ENCODE measurements around the gene HERPUD2. TPM values are rescaled to one million over a fixed set of nuclear protein-coding genes. Genes with fewer than 3 reads are reported as not detected.
"Not testable (repeated sequence)": the region's sequence is repeated elsewhere in the genome, so short reads cannot be mapped to it uniquely, and the experiment has no call there.

The HERPUD2 gene
- polyA plus RNA-seq, 1 of the 3 experiments (the other 2 are of a cell fraction) = 39.2 TPM

DNA sequence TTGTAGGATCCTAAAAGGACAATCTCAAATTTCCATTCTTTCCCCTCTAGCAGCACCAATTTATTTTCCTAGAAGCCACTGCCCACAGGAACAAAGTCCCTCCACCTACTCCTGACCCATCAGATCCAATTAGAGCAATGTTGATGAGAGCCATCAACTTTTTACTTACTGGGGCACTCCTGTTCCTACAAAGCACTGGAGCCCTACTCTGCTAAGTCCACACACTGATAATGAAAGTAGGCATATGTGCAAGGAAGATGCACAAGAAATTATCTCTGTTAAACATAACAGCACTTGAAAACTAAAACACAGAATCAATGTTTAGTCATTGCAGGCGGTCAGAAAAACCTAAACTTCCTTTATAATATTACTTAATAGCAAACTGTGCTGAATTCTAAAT lies 3.6 kb downstream of the HERPUD2 start:
- H3K9me3 ChIP-seq = no peaks in the 10 kb centered on the region
- peaks cover 13 to 27% of the 10 kb centered on the region in 2 experiments for H3K36me3 ChIP-seq (replicated peaks in 1 of 2; ENCODE audit: control insufficient read depth in 1 of 2, insufficient read depth in 2 of 2, low read length in 1 of 2)
- no peak overlapping the region for H3K9ac ChIP-seq
- POLR2A ChIA-PET = no interaction called here
- peaks cover 34% of the 10 kb centered on the region for H4K20me1 ChIP-seq (ENCODE audit: insufficient read depth)
- no peak overlapping the region for H2AFZ ChIP-seq (ENCODE audit: low read depth)
- peak overlapping the region; percentile 98 for H3K4me2 ChIP-seq
- H3K27me3 ChIP-seq (ENCODE audit: insufficient read depth) = no peaks in the 10 kb centered on the region
- TF ChIP-seq, protein P1, sequence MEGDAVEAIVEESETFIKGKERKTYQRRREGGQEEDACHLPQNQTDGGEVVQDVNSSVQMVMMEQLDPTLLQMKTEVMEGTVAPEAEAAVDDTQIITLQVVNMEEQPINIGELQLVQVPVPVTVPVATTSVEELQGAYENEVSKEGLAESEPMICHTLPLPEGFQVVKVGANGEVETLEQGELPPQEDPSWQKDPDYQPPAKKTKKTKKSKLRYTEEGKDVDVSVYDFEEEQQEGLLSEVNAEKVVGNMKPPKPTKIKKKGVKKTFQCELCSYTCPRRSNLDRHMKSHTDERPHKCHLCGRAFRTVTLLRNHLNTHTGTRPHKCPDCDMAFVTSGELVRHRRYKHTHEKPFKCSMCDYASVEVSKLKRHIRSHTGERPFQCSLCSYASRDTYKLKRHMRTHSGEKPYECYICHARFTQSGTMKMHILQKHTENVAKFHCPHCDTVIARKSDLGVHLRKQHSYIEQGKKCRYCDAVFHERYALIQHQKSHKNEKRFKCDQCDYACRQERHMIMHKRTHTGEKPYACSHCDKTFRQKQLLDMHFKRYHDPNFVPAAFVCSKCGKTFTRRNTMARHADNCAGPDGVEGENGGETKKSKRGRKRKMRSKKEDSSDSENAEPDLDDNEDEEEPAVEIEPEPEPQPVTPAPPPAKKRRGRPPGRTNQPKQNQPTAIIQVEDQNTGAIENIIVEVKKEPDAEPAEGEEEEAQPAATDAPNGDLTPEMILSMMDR (IDR thresholded peaks at IDR 0.05) = no peak
- TF ChIP-seq MEF2A (IDR thresholded peaks at IDR 0.05; ENCODE audit: borderline replicate concordance, low read depth) (no peak), RXRA (IDR thresholded peaks at IDR 0.05; ENCODE audit: borderline replicate concordance, low read depth) (no peak), RFX5 (IDR thresholded peaks at IDR 0.05; ENCODE audit: low read length) (no peak), MXI1 (IDR thresholded peaks at IDR 0.05; ENCODE audit: low read depth, low read length) (no peak), CHD2 (IDR thresholded peaks at IDR 0.05; ENCODE audit: low read length, partially characterized antibody) (no peak), EZH2phosphoT487 (IDR thresholded peaks at IDR 0.05; ENCODE audit: borderline replicate concordance, low read depth) (no peak)
- TF ChIP-seq, protein P2, sequence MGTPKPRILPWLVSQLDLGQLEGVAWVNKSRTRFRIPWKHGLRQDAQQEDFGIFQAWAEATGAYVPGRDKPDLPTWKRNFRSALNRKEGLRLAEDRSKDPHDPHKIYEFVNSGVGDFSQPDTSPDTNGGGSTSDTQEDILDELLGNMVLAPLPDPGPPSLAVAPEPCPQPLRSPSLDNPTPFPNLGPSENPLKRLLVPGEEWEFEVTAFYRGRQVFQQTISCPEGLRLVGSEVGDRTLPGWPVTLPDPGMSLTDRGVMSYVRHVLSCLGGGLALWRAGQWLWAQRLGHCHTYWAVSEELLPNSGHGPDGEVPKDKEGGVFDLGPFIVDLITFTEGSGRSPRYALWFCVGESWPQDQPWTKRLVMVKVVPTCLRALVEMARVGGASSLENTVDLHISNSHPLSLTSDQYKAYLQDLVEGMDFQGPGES (IDR thresholded peaks at IDR 0.05; ENCODE audit: low read depth, low read length) = no peak
- TF ChIP-seq, protein P3, sequence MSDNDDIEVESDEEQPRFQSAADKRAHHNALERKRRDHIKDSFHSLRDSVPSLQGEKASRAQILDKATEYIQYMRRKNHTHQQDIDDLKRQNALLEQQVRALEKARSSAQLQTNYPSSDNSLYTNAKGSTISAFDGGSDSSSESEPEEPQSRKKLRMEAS (IDR thresholded peaks at IDR 0.05; ENCODE audit: low read depth) = no peak
- TF ChIP-seq, protein P4, sequence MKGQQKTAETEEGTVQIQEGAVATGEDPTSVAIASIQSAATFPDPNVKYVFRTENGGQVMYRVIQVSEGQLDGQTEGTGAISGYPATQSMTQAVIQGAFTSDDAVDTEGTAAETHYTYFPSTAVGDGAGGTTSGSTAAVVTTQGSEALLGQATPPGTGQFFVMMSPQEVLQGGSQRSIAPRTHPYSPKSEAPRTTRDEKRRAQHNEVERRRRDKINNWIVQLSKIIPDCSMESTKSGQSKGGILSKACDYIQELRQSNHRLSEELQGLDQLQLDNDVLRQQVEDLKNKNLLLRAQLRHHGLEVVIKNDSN (IDR thresholded peaks at IDR 0.05; ENCODE audit: borderline replicate concordance, low read depth) = no peak
- CTCF ChIA-PET = interaction anchor here (1.0 to 1.9 kb wide), 5 partner anchors 18 to 216 kb away, joined by 4 to 6 read pairs (median 4); no protein-coding TSS in a partner anchor
- peak overlapping the region; percentile 13 to 100 for H3K4me3 ChIP-seq (ENCODE audit: low read depth in 2 of 2, low read length in 1 of 2)
- no peak overlapping the region for H3K27ac ChIP-seq (ENCODE audit: low read depth in 2 of 2, low read length in 1 of 2)
- no peaks in the 10 kb centered on the region for H3F3A ChIP-seq (replicated peaks; ENCODE audit: insufficient read depth)
- H3K79me2 ChIP-seq (ENCODE audit: insufficient read depth) = peaks cover 90% of the 10 kb centered on the region
- WGBS (ENCODE audit: low lambda C conversion rate) = 90% methylated on average over 1 of the region's 1 CpG
- peaks cover 5 to 37% of the 10 kb centered on the region in 2 experiments; a peak in 3 of 4 replicates for H3K4me1 ChIP-seq (ENCODE audit: control insufficient read depth in 1 of 2, insufficient read depth in 2 of 2, low read depth in 1 of 2, low read length in 1 of 2)
- DNase-seq = no peak
- no peaks in the 10 kb centered on the region for H3K9me2 ChIP-seq

DNA sequence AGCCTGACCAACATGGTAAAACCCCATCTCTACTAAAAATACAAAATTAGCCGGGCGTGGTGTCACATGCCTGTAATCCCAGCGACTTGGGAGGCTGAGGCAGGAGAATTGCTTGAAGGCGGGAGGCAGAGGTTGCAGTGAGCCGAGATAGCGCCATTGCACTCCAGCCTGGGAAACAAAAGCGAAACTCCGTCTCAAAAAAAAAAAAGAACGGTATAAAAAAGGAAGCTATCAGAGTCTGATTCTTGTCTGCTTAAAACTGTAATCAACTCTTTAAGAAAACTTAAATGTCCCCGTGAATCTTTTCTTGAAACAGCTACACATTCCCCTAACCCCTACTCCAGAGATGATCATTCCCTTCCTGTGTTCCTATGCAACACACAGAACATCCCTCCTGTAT lies 4.3 kb downstream of the HERPUD2 start:
- H3K9me3 ChIP-seq; POLR2A ChIA-PET; H3F3A ChIP-seq (replicated peaks; ENCODE audit: insufficient read depth); H3K27ac ChIP-seq (ENCODE audit: low read depth in 2 of 2, low read length in 1 of 2); DNase-seq; H3K4me3 ChIP-seq (ENCODE audit: low read depth in 2 of 2, low read length in 1 of 2); H2AFZ ChIP-seq (ENCODE audit: low read depth); H3K27me3 ChIP-seq (ENCODE audit: insufficient read depth); H3K9ac ChIP-seq; H3K9me2 ChIP-seq: not testable (repeated sequence)
- CTCF ChIA-PET = interaction anchor here (0.9 to 1.9 kb wide), 5 partner anchors 12 to 216 kb away, joined by 3 to 6 read pairs (median 4); no protein-coding TSS in a partner anchor
- H3K79me2 ChIP-seq (ENCODE audit: insufficient read depth) = peaks cover 92% of the 10 kb centered on the region
- H3K36me3 ChIP-seq (replicated peaks in 1 of 2; ENCODE audit: control insufficient read depth in 1 of 2, insufficient read depth in 2 of 2, low read length in 1 of 2) = peaks cover 13 to 27% of the 10 kb centered on the region in 2 experiments
- peaks cover 34% of the 10 kb centered on the region for H4K20me1 ChIP-seq (ENCODE audit: insufficient read depth)
- peaks cover 5 to 29% of the 10 kb centered on the region in 2 experiments; a peak in 3 of 4 replicates for H3K4me1 ChIP-seq (ENCODE audit: control insufficient read depth in 1 of 2, insufficient read depth in 2 of 2, low read depth in 1 of 2, low read length in 1 of 2)
- 96% methylated on average over 10 of the region's 10 CpGs for WGBS (ENCODE audit: low lambda C conversion rate)
- H3K4me2 ChIP-seq = peak overlapping the region; percentile 98
